ENCODE measurements around the gene PYGM.

Gene PYGM

DNA sequence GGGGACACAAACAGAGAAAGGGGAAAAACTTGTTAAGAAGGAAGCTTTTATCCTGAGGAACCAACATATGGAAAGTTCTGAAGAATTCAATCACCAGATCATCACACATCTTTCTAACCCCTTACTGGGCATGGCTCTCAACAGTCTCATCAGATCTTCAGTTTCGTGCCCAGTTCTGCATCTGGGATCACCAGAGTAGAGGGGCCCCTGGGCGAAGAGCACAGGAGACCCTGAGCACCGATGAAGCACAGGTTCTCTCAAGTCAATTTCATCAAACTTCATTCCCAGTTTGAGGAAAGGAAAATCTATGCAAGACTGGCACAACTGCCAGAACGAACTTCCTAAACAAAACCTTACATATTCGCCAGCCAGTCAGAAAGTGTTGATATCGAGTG is 8.5 kb upstream of the PYGM start:
- no peak overlapping the region for H3K4me3 ChIP-seq (ENCODE audit: low read depth, low read length)

DNA sequence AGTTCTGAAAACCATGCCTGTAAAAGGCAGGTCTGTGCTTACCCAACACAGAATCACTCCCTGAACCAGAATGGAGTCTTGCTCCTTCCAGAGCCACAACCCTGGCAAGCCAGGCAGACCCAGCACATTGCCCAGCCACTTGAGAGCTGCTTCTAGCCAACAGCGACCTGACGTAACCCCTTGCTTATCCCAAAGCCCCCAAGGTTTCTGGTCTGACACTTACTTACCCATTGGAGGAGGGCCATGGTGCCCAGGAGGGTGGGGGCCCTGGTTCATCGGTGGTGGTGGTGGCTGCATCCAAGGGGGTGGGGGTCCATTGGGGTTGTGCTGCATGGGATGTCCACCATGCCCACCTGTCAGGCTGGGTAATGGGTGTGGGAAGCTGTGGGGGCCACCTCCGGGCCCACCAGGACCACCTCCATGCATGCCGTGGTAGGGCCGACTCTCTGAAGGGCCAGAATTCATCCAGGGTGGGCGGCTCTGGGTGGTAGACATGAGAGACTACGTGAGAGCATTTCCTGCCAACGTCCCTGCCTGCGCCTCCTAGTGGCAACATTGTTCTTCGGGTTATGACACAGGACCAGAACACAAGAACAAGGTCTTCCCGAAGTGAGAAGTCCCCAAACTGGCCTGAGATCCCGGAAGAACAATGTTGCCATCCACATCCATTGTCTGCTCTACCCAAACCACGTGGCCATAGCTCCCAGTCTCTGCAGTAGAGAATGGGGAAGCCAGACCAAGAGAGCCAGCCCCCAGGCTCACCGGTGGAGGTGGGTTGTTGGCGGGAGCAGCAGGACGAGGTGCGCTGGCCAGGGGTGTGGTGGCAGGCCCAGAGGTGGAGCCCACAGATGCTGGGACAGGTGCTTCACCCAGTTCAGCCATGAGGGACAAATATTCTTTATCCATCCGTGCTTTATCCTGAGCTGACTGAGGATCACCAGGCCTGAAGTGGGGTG is 7.8 kb upstream of the PYGM start:
- H3K4me3 ChIP-seq (ENCODE audit: low read depth, low read length), result no peak overlapping the region

DNA sequence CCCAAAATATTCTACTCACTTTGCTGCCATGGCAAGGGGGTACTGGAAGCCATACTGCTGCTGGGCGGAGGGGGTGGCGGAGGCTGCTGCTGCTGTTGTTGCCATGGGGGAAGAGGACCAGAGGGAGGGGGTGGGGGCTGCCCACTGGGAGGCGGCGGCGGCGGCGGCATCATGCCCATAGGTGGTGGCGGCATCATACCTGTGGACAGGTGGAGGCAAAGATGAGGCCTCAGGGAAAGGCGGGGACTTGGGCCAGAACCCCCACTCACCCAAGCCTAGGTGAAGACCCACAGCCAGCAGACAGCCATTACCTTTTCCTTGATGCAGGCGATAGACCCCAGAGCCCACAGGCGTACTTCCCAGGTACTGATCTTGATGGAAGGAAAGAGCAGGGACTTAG is 7.1 kb upstream of the PYGM start:
- H3K4me3 ChIP-seq (ENCODE audit: low read depth, low read length), result no peak overlapping the region

DNA sequence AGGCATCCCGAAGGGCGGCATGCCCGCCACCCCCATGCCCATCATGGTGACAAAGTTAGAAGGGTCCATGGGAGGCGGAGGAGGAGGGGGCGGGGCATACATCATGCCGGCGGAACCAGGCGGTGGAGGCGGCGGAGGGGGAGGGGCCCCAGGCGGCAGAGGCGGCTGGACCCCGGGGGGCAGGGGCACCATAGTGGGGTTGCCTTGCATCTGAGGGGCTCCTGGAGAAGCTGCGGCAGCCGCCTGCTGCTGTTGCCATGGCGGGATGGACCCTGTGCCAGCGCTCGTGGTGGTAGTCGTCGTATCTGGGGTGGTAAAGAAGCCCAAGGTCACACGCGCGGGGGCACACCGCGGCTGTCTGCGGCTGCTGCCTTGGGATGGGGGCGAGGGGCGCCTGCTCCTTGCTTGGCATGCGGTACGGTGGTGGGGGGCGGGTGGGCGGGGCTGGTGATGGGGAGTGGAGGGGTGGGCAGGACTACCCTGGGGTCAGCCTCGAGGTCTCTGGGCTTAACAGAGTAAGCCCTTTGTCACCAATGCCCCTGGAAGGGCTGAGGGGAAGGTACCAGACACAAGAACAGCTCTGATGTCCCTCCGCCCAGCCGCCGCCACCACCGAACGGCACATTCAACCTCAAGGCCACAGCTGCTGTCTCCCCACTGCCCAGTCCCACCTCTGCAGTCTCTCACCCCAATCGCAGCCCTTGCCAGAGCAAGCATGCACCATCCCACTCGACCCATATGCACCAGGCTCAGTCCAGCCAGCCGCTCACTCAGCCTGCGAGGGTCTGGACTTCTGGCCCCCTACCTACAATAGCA is 6.3 kb upstream of the PYGM start:
- no peak overlapping the region for H3K4me3 ChIP-seq (ENCODE audit: low read depth, low read length)

DNA sequence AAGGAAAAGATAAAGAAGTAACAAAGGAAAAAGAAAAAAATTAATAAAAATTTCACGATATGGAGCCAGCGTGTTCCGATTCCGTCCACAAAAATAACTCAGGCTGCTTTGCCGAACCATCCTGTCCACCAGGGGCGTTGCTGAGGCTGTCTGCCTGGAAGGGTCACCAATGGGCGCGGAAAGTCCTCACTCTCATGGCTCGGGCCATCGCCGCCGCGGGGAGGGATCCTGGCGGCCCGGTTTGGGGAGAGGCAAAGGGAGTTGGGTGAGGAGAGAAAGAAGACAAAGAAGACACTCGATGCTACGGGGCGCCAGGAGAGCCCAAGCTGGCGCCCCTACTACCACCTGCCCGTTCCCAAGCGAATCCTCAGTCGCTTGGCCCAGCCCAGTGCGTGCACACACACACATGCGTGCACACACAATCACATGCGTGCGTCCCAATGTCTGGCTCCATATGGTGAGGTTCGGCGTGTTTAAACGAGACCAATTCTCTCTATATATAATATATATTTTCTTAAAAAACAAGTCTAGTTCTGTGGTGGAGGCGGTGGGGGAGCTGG is 5.6 kb upstream of the PYGM start:
- H3K4me3 ChIP-seq (ENCODE audit: low read depth, low read length), result no peak overlapping the region

DNA sequence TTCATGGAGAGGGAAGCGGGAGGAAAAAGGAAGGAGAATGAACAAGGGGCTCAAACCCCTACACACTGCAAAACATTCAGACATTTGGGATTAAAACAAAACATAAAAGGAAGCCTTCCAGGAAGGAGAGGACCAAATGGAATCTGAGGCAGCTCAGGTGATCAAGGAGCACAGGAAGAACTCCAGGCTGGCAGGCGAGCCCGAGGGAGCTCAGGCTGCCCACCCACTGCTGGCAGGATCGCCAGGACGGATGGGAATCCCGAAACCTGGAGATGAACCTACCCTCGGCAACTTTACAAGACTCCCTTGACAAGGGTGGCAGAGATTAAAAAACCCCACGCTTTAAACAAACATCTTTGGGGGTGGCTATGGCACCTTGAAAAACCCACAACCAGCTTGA is 5.0 kb upstream of the PYGM start:
- H3K4me3 ChIP-seq (ENCODE audit: low read depth, low read length), result no peak overlapping the region

DNA sequence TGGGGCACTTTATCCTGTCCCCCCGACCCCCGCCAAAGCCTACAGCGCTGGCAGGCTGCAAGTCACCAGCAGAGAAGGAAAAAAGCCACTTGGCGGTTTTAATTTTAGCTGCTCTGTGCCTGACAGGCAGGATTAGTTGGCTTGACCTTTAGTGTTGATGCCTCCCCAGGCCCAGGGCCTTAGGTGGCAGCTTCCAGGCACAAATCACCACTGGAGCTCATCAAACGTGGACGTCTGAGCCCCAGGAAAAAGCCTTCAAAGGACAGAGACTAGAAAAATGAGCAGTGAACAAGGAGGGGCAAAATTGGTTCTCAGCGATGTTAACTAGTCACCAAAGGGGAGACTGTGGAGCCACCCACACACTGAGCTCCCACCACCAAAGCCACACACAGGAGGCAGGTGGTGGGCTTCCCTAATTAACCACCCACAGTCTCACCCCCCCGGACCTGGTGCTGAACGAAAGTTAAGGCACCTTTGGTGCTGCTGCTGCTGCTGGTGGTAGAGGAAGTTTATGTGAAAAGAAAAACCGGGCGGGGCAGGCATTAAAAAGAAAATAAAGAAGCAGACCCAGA is 4.4 kb upstream of the PYGM start:
- H3K4me3 ChIP-seq (ENCODE audit: low read depth, low read length), result no peak overlapping the region

DNA sequence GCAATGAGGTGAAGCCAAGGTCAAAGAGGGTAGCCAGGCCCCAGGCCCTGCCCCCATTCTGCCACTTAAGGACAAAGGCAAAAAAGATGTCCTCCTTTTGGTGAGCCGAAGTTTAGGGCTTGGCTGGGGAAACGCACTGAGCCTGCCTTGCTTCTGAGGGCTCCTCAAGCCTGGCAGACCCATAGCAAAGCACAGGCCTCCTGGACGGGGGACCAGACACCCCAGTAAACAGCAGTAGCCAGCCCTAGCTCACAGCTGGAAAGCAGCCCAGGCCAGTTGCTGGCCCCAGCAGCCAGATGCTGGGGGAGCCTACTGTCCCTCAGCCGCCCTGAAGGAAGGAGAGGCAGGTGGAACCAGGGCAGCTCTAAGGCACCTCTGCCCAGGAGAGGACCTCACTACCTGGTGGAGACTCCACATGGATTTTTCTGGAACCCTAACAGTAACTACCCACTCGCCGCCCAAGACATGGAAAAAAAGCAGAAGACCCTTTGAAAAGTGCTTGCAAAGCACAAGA is 3.8 kb upstream of the PYGM start:
- H3K4me3 ChIP-seq (ENCODE audit: low read depth, low read length), result no peak overlapping the region

DNA sequence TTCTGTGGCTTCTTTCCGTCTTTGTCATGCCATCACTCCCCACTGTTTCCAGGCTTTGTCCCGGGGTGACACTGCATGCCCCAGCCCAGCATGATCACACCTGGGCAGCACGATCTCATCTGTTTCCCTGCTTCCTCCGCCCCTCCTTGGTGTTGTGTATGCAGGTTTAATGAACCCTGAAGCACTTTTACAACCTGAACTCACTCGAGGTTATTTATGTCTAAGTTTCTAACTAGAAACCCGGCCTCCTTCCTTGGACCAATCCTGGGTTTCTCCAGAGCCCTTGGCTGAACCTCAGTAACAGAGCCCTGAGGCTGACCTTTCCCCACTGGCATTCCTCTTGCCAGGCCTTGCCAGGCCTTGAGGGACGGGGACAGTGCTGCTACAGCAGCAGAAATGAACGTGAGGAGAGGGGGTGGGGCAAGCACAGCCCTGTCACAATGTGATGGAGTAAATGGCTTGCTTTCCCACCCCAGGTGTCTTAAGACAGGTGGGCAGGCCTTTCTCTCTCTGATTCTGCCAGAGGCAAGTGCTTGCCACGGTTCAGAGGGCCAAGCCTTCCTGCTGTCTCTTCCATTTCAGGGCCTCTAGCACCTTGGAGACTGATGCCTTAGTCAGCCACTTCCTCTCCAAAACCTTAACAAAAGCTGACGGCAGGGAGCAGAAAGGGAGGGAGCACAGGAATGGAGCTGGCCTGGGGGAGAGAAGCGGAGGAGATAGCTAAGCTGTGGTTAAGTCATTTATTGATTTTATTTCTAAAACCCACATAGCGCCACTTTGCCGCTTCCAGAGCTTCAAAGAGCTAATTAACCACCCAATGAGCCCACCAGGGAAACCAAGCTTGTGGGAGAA is 3.1 kb upstream of the PYGM start:
- no peak overlapping the region for H3K4me3 ChIP-seq (ENCODE audit: low read depth, low read length)

DNA sequence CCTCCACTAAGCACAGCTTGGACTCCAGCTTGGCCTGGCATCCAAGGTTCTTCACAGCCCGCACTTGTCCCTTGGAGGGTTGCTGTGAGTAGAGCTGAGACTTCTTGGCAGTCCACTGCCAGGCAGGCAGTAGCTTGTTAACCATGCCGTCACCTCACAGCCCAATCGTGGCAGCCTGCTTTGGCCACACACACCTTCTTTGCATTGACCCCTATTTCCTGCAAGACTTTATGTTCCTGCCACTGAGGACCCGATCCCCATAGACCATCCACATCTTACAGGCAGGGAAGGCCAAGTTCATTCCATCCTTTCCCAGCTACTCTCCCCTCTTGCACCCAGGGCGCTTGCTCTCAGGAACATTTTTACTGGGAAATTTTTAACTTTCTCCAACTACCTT is 2.5 kb upstream of the PYGM start:
- no peak overlapping the region for H3K4me3 ChIP-seq (ENCODE audit: low read depth, low read length)

DNA sequence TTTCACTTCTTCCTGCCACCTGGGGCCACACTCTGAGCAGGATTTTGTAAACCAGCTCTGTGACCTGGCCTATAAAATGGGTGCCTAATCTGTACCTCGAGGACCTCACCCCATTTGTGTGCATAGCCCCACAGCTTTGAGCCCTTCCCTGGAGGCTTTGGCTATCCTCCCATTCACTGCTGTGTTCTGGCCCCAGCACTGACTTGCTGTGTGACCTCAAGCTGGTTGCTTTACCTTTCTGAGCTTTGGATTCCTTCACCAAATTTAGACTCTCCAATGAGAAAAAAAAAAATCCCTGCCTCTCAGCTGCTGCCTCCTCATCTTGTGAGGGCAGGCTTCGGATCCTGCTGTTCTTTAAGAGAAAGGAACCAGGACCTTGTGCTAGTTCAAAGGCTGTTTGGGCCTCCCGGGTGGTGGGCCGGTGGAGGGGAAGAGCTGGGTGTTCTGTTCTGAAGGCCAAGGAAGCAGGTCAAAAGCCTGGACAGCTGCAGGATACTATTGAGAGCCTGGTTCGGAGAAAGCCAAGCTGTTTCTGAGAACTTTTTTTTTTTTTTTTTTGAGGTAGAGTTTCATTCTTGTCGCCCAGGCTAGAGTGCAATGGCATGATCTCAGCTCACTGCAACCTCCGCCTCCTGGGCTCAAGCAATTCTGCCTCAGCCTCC is 1.1 kb upstream of the PYGM start:
- no peak overlapping the region for H3K4me3 ChIP-seq (ENCODE audit: low read depth, low read length)

DNA sequence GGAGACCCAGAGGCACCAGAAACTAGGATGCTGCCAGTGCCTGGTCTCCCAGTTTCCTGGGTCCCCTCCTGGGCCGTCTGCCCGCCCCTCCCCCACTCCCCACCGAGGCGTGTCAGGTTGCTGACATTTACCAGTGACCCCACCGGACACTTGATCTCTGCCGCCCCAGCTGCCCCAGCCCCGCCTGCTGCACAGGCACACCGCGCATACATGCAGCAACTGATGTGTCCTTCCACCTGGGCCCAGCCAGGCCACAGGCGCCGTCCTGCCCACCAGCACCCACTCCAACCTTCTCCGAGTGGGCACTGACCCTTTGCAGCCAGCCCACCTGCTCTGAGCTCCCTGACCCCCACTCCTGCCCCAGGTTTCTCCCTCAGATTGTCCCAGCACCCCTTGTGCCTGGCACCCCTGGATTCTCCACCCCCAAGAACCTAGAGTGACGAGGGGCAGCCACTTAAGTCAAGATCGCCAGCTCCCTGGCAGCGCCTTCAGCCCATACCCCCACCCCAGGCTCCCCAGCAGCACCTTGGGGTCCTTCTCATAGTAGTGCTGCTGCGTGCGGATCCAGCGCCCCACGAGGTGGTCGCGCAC is 548 bp downstream of the PYGM start:
- H3K4me3 ChIP-seq (ENCODE audit: low read depth, low read length), result no peak overlapping the region

DNA sequence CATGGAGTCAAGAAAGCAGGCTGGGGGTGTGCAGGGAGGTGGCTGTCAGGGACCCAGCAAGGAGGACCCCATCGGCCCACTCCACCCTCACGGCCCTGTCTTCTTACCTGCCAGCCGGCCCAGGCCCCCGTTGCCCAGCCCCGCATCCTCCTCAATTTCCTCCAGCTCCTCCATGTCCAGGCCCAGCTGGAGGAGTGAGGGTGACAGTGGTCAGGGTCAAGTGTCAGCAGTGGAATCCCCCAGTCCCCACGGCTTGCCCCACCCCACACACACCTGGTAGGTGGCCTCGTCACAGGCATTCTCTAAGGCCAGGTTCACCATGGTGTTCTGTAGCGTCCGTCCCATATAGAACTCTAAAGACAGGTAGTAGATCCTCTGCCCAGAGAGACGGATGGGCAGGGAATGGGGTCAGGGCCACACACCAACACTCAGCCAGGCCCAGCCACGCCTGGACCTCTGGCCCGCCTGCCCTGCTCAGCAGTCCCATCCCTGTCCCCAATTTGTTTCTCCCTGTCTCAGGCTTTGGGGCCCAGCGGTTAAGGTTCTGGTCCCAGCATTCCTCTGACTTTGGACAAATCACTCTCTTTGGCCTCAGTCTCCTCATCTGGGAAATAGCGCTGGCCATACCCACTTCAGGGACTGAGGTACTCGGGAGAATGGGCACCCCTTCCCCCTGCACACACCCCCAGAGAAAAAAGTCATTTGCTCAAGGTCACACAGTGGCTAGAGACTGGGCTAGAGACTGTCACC is 1.3 kb downstream of the PYGM start:
- no peak overlapping the region for H3K4me3 ChIP-seq (ENCODE audit: low read depth, low read length)

DNA sequence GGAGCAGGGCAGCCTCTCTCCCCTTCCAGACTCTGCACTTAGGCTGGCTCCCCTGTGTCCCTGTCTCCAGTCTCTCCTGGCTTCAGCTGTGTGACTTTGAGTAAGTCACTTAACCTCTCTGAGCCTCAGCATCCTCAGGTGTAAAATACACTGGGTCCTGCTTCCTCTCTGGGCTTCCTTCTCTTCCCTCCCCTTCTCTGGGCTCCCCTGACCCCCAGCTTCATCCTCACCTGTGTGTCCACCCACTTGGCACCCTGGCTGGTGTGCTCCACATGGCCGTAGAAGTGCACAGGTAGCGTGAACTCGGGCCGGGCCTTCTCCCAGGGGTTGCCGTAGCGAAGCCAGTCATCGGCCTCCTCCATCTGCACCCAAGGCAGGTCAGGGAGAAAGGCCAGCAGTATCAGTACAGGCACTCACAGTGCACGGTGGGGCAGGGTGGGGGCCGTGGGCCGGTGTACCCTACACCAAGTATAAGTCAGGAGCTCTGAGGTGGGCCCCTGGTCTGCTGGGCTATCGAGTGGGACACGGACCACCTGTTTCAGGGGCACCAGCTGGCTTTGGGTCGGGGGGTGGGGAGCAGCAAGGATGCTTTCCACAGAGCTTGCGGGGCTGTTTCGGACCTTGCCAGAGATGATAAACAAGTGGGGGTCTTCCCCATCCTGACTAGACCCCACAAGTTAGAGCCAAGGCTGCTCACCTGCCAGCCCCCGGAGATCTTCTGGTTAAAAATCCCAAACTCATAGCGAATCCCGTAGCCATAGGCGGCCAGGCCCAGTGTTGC is 2.0 kb downstream of the PYGM start:
- no peak overlapping the region for H3K4me3 ChIP-seq (ENCODE audit: low read depth, low read length)

DNA sequence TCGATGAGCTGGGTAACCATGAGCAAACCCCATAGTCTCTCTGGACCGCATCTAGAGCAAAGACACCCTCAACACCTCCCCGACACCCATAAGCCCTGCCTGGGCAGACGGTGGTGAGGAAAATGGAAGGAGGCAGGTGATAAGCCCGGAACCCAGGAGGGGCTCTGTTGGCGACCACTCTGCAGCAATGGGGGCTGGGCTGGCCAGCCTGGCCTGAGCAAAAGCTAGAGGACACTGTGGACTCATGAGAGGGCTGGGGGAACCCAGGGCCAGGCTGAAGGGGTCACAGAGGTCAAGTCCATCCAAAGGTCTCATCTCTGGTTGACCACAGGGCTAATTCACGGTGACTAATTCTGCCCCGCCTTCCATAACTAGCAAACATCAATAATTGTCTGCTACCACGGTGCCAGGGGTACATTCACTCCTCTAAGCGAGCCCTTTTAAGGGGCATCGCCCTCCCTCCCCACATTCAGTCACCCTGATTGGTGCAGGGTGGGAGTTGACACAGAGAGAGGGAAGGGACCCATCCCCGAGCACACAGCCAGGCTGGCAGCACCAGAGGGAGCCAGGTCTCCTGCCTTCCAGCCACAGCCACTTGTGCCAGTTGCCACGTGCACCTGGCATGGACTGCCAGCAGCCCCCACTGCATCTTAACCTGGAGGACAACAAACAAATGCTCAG is 4.0 kb downstream of the PYGM start:
- no peak overlapping the region for H3K4me3 ChIP-seq (ENCODE audit: low read depth, low read length)

DNA sequence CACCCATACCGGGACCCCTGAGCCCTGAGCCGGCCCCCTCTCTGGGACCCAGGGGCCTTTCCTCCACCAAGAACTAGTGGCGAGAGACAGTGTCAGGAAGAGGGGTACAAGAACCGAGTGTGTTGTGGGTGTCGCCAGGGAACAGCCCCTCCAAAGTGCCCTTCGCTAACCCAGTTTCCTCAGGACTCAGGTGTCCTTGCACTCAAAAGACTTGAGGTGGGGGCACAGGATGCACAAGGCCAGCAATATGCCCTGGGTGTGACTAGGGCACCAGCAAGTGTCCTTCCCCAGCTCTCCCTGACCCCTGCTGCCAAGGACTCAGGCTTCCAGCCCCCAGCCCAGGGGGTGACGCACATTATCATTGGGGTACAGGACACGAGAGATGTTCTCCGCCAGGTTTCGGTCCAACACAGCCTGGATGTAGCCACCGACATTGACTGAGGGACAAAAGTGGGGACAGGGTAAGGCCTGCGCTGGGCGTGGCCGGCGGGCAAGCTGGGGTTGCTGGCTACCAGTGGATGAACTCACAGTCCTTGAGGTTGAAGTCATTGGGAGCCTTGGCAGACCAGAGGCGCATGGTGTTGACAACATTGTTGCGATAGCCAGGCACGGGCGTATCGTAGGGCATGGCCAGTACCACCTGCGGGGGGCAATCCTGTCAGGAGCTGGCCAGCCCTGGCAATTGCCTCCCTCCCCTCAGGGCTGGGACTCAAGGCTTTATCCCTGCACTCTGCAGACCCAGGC is 4.7 kb downstream of the PYGM start:
- no peak overlapping the region for H3K4me3 ChIP-seq (ENCODE audit: low read depth, low read length)
